Amygdala (tissue), 56 donors: ENCODE results near the gene CMTM4.

Source experiments
- DNase-seq, 56 donors: peaks; one replicate each; lab custom pipeline; 2025; lab: John Stamatoyannopoulos, UW

CMTM4 gene

DNA sequence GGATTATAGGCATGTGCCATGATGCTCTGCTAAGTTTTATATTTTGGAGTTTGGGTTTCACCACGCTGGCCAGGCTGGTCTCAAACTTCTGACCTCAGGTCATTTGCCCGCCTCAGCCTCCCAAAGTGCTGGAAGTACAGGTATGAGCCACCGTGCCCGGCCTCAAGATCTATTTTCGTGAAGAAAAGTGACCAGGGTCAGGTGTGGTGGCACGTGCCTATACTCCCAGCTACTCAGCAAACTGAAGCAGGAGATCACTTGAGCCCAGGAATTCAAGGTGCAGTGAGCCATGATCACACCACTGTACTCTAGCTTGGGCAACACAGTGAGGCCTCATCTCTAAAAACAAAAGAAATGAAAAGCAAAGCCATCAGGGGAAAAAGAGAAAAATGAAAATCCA lies 18.7 kb downstream of the CMTM4 start:
- DNase-seq = no peak

DNA sequence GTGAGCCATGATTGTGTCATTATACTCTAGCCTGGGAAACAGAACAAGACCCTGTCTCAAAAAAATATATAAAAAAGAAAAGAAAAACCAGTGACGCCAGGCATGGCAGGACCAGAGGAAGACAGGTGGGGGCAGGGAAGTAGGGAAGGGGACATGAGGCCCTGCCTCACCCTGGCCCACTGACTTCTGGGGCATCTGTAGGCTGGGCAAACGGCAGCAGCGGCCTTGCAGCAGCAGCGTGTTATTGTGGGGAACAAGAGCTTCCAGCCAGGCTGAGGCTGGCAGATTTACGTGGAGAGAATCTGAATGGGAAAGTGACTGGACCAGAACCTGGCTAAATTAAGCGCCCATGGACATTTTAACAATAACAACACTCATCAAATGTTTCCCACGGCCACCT lies 19.4 kb downstream of the CMTM4 start:
- DNase-seq = peak in 30 of 56 donors; percentile 4 to 66 (median 26)

DNA sequence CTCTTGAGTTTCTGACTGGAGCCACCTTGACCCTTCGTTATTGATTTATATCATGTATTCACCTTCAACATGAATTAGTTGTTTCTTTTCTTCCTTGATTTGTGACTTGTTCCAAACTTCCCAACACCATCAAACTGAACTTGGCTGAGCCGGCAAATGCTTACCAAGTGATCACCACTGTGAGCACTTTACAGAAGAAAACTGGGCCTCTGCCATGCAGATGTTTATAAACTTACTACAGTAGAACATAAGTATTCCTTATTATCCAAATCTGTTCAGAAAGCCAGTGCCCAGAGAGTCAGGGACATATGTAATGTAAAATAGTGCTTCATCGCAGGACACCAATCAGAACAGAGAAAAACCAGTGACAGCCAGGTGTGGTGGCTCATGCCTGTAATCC lies 19.9 kb downstream of the CMTM4 start:
- no peak for DNase-seq

DNA sequence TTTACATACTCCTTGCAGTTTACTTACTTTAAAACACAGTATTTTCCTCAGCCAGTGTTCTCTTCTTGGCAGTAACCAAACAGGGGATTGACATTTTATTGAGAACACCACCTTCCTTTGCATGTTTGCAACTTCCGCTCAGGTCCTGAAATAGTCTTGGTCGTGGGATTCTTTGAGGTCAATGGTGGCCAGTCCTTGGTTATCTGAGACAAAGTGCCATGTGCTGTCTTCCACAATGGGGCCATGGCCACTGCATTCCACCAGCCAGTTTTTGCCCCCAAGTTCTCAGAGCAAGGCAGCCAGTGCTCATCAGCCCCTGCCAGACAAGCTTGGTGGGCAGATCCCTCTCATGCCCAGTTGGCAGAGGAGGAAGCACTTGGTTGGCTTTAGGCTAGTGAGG lies 22.9 kb downstream of the CMTM4 start:
- DNase-seq = no peak

DNA sequence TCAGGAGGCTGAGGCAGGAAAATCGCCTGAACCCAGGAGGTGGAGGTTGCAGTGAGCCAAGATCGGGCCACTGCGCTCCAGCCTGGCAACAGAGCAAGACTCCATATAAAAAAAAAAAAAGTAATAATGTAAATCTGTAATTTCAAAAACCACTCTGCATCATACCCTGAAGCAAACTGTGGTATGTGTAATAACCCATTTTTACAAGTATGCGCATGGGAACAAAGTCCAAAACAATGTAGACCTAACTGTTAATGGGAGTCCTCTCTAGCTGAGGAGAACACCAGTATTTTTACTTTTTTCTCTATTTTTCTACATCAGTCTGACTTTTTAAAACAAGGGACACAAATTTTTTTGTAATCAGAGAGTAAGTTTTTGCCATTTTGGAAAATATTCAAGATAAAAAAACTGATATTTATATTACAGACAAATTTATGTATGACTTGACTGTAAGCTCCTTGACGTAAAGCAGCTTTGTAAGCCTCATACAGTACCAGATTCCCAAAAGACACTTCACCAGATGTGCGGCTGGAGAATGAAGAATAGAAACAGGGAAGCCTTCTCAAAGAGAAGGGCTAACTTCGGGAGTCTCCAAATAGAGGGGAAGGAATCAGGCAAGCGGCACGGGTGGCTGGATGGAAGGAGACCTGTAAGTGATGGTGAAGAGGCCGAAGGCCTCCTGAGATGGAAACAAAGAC lies 25.7 kb downstream of the CMTM4 start:
- no peak for DNase-seq

DNA sequence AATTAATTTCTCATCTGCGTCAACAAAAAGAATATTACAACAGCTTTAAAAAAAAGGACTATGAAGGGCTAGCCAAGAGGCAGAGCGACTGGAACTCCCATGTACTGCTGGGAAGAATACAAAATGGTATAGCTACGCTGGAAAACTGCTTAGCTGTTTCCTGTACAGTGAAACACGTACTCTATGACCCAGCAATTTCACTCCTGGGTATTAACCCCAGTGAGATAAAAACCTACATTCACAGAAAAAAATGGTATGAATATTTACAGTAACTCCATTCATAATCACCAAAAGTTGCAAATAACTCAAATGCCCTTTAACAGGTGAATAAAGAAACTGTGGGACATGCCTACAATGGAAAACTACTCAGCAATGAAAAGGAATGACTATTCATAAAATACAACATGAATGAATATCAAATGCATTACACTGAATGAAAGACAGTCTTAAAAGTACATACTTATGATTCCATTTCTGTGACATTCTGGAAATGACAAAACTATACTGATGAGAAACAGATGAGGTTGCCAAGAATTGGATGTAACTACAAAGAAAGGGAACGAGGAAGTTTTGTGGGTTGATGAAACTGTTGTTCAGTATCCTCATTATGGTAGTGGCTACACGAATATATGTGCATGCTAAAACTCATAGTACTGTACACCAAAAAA lies 27.6 kb downstream of the CMTM4 start:
- DNase-seq = no peak

DNA sequence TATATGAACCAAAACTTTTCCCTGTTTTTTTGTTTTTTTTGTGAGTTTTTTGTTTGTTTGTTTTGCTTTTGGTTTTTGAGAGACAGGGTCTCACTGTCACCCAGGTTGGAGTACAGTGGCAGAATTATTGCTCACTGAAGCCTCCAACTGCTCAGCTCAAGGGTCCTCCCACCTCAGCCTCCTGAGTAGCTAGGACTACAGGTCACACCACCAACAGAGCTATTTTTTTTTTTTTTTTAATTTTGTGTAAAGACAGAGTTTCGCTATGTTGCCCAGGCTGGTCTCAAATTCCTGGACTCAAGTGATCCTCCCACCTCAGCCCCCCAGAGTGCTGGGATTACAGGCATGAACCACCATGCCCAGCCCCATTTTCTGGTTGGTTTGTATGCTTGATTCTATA lies 28.6 kb downstream of the CMTM4 start:
- DNase-seq = no peak

DNA sequence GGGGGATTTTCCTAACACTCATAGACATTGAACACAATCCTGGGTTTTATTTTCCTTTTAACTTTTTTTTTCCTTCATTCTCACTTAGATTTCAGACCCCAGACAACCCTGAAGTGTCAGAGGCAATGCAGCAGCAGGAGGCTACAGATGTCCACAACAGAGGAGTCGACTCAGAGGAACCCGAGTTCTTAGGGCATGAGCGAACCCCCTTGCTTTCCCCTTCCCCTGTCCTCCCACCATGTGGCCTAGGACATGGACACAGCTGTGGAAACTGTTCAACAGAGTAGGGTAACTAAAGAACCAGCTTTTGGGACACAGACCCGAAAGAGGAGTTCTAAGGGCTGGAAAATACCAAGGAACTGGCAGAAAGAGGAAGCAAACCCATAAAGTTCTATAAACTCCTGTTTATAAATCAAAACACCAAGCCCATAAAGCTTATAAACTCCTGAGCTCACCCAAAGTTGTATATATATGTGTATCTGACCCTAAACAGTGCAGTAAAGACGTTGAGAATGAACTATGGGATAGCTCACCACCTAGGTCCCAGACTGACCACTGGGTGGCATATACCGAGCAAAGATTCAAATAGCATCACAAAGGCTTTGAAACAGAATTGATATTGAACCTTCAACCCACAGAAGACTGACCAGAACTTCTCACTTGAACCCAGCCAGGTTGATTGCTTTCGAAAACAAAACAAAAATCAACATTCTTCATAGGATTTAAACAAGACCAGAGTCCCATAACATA lies 33.9 kb downstream of the CMTM4 start:
- peak in 17 of 56 donors; percentile 3 to 64 (median 15) for DNase-seq

DNA sequence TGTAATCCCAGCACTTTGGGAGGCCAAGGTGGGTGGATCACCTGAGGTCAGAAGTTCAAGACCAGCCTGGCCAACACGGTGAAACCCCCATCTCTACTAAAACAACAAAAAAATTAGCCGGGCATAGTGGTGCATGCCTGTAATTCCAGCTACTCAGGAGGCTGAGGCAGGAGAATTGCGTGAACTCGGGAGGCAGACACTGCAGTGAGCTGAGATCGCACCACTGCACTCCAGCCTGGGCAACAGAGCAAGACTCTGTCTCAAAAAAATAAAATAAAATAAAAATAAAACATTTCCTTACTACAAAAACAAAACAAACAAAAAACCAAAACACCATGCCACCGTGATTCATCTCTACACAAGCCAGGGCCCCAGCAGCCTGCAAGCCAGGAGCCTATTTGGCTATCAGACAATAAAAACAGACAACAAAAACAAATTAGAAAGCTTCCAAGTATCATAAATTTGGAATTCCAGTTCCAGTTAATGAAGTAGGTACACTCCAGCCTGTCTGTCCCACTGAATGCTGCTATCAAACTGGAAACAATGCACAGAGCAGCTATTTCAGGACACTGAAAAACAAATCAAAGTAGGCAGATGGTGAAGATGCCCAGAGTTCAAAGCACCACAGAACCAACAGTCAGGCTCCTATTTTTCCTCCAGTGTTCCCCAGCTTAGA lies 34.7 kb downstream of the CMTM4 start:
- peak in 2 of 56 donors; percentile 6 to 7 for DNase-seq

DNA sequence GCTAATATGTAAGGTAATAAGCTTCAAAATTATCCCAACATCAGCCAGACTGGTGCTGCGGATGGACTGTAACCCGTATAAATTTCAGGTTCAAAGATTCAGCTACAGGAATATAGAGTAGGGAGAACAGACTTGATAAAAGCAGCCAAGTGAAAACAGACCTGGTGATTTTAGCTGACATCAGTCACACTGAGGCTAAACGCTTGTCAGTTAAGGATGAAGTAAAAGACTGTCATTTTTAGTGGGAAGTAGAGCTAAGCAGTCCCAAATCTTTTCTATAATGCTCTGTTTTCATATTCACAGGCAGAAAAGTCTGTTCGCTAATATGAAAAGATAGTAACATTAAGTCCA lies 35.4 kb downstream of the CMTM4 start:
- no peak for DNase-seq

DNA sequence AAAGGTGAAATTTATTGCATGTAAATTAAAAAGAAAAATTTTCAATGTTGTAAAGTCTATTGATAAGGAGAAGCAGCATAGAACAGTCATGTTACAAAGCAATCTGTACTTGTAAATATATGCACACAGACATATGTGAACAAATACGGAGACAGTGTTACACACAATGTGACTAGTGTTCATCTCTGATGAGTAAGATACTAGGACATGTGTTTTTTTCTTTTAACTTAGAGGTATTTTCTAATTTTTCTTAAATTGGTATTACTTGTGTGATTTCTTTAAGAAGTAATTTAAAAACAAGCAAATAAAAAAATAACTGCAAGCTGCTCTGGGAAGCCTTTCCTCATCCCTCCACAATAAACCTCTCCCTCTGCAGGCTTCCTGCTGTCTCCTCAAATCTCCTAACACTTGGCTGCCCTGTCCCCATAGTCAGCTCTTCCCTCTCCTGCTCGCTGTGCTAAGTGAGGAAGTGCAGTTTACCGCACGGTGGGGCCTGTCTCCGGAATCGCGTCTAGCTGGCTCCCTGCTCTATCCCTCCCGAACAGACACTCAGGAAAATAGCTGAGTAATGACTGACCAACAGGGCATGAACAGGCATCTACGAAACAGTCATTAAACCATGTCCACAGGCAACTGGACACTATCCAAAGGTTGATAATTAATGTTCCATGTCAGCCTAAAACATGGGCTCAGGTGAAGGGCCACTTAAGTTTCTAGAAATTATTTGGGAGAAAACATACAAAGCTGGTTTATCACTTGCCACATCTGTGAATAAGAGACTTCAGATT lies 35.9 kb downstream of the CMTM4 start:
- peak in 48 of 56 donors; percentile 3 to 69 (median 35) for DNase-seq

DNA sequence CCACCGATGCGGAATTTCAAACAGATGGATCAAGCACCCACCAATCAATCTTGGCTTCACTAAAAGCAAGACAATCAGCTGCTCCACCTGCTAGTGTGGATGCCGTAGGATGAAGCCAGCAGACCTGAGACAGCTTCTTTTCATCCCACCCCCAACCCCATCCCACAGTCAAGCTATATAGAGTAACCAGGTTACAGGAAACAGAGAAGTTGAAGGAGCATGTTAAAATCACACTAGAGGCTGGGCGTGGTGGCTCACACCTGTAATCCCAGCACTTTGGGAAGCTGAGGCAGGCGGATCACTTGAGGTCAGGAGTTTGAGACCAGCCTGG lies 37.7 kb downstream of the CMTM4 start:
- DNase-seq = no peak

DNA sequence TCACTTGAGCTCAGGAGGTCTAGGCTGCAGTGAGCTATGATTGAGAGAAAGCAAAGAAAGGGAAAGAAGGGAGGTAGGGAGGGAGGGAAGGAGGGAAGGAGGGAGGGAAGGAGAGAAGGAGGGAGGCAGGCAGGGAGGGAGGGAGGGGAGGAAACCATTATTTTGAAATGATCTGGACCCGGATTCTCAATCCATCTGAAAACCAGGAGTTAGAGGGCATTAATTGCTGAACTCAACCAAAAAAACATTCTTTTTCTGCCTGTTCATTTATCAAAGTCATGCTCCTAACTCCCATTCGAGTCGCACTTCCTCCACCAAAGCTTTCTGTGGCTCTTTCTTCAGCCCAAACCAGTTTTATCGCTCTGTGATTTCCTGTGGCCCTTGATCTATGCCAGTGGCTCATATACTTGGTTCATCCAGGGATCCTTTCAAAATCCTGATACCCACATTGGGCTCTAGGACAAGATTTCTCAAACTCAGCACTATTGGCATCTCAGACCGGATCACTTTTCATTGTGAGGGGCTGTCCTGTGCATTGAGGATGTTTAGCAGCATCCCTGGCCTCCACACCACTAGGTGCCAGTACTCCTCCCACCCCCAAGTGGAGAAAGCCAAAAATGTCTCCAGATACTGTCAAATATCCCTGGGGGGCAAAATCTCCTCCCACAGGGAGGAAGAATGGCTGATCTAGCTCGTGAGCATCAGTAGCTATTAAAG lies 38.2 kb downstream of the CMTM4 start:
- no peak for DNase-seq

DNA sequence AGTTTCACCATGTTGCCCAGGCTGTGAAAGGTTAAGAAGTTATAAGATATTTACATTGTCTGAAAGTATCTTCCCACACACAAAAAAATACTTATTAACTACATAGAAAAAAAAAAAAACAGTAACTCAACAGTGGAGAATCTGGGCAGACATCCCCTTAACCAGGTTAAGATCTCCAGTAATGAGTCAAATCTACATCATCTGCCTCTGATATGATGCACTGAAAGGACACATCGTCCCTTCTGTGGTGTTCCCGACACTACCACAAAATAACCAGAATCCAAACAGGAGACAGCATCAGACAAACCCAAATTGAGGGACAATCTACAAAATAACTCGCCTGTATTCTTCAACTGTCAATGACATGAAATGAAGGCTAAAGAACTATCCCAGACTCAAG lies 40.0 kb downstream of the CMTM4 start:
- DNase-seq = no peak

DNA sequence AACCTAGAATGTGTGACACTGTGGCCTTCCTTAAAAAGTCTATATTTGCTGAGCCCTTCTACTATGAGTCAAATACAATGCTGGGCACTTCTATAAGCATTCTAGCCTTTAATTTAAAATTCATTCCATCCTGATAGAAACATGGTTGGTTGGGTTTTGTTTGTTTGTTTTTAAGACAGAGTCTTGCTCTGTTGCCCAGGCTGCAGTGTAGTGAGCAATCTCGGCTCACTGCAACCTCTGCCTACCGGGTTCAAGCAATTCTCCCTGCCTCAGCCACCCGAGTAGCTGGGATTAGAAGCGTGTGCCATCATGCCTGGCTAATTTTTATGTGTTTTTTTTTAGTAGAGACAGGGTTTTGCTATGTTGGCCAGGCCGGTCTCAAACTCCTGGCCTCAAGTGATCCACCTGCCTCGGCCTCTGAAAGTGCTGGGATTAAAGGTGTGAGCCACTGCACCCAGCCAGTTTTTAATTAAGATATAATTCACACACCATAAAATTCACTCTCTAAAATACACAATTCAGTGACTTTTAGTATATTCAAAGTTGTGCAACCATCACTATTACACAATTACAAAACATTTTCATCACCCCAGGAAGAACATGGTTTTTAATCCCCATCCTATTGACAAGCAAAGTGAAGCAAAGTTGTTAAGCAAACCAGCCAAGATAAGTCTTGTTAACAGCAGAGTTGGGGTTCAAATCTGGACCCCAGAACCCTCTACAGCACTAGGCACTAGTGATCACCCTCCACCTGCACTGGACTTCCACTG lies 42.8 kb downstream of the CMTM4 start:
- no peak for DNase-seq

DNA sequence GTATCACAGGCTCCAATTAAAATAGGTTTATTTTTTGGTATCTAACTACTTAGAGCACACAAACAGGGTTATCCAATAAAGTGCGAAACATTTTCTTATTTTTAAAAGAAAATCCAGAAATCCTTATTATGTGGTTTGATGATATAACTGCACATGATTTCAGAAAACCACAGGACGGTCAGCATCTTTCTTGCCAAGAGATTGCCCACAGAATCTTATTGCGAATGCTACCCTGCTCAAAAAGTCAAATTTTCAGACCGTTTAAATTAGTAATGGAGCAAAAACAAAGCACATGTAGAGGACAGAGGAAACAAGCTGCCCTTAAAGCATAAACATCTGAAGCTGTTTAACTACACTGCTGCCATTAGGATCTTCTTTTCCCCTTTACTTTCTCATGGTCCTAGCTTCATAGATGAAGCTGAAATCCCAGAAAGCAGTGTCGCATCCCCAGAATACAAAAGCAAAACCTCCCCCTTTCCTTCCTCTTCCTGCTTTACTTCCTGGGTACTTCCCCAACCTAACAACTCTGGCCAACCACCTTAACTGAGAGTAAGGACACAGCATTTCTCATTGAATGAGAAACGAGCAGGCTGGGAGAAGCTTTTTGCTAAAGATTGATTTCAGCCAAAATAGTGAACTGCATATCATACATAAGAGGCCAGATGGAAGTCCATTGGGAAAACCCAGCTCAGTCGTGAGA lies 43.7 kb downstream of the CMTM4 start:
- no peak for DNase-seq

DNA sequence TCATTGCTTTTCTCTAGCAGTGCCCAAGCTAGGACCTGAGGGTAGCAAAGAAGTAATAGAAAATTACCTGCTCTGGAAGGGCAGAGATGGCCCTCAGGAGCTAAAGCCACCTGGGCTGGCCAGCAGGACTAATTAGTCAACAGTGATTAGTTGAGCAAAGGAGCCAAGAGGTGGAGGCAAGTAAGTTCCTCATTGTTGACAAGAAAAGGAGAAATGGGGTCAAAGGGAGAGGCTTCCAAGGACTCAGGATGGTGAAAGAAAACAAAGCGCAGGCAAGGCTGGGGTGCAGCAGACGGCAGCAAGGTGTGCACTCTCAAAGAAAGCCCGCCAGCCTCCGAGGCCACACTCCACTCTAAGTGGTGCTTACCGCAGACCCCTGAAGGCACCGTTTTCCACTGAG lies 44.6 kb downstream of the CMTM4 start:
- no peak for DNase-seq

DNA sequence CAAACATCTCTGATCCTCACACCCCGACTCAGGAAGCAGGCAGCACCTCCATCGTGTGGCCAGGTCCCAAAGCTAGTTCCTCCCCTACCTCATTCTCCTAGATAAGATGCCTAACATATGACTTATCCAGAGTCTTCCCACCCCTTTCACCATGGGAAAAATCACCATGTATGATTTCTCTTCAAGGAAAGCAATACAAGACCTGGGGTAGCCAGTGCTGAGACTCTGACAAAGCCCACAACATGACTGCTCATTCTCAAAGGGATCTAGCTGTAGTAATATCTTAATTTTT lies 45.1 kb downstream of the CMTM4 start:
- DNase-seq = no peak
